HFFc6 (cell line): ENCODE results near the gene ULBP2. TPM values are rescaled to one million over a fixed set of nuclear protein-coding genes. Genes with fewer than 3 reads are reported as not detected.

Experiments used
- DNase-seq: peaks from one replicate; pipeline ENCODE4 v3.0.0-alpha.2; 2018
- H3K27ac Mint-ChIP-seq: 2 replicates; pipeline ENCODE4 v1.8.0; 2020; ENCODE audit warnings: mild to moderate bottlenecking, mixed read lengths
- H3K27me3 Mint-ChIP-seq: 2 replicates; pipeline ENCODE4 v1.8.0; 2021; ENCODE audit warnings: mild to moderate bottlenecking, moderate library complexity, mixed read lengths; ENCODE audit not compliant: insufficient read depth
- H3K36me3 Mint-ChIP-seq: 2 replicates; pipeline ENCODE4 v1.8.0; 2021; ENCODE audit warnings: low read depth, mixed read lengths
- H3K4me1 Mint-ChIP-seq: 2 replicates; pipeline ENCODE4 v1.8.0; 2020; ENCODE audit warnings: low read depth, mixed read lengths
- H3K4me3 Mint-ChIP-seq: 2 replicates; pipeline ENCODE4 v1.8.0; 2020; ENCODE audit warnings: mild to moderate bottlenecking, moderate library complexity, mixed read lengths
- H3K9me3 Mint-ChIP-seq: 2 replicates; pipeline ENCODE4 v1.8.0; 2020; ENCODE audit warnings: mild to moderate bottlenecking, mixed read lengths
- total RNA-seq, 6 experiments: library from RNA; stranded (reverse); fragmentation: NEBNext Ultra II Directional; extraction: Animal tissue kit (Norgen Biotek cat#: 25700); gene quantifications; 2 replicates in 1 of 6; 3 replicates in 5 of 6; pipeline ENCODE4 v1.2.3, GENCODE V29; 2021
- TF ChIP-seq, protein P1 (sequence below): fragments of 200-600 bp; sonication (generic); IDR thresholded peaks from 2 replicates; pipeline ENCODE4 v1.5.0; 2021; ENCODE audit warnings: antibody characterized with exemption, mild to moderate bottlenecking

The ULBP2 gene
- total RNA-seq, 6 experiments from 2014 or later, result 16.2 to 23.2 (median 19.4) TPM

DNA sequence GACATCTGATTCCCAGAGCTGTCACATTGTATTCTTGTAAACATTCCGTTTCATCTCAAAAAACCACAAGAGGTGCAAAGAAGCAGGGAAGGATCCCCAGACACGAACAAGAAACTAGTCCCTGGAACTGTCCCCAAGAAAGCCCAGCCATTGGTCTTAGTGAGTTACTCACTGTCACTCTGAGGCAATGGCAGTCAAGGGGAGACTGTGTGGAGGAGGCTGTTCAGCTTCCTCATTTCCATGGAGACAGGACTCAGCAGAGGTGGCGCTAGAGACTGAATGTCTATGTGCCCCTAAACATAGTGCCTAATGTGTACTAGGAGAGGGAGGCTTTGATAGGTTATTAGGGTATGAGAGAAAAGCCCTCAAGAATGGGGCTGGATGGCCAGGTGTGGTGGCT, 33.0 kb downstream of the ULBP2 start:
- Mint-ChIP-seq H3K4me1 (no peaks in the 10 kb centered on the region), H3K27ac (no peak overlapping the region), H3K36me3 (peaks cover 5% of the 10 kb centered on the region), H3K27me3 (peaks cover 35% of the 10 kb centered on the region), H3K9me3 (no peaks in the 10 kb centered on the region), H3K4me3 (no peak overlapping the region)
- no peak for DNase-seq
- TF ChIP-seq, protein P1, sequence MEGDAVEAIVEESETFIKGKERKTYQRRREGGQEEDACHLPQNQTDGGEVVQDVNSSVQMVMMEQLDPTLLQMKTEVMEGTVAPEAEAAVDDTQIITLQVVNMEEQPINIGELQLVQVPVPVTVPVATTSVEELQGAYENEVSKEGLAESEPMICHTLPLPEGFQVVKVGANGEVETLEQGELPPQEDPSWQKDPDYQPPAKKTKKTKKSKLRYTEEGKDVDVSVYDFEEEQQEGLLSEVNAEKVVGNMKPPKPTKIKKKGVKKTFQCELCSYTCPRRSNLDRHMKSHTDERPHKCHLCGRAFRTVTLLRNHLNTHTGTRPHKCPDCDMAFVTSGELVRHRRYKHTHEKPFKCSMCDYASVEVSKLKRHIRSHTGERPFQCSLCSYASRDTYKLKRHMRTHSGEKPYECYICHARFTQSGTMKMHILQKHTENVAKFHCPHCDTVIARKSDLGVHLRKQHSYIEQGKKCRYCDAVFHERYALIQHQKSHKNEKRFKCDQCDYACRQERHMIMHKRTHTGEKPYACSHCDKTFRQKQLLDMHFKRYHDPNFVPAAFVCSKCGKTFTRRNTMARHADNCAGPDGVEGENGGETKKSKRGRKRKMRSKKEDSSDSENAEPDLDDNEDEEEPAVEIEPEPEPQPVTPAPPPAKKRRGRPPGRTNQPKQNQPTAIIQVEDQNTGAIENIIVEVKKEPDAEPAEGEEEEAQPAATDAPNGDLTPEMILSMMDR, result no peak

DNA sequence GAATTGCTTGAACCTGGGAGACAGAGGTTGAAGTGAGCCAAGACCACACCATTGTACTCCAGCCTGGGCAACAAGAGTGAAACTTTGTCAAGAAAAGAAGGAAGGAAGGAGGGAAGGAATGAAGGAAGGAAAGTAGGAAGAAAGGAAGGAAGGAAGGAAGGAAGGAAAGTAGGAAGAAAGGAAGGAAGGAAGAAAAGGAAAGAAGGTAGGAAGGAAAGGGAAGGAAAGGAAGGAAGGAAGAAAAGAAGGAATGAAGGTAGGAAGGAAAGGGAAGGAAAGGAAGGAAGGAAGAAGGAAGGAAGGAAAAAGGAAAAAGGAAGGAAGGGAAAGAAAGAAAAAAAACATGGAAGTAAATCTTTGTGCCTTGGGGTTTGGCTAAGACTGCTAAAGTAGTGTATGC, 33.6 kb downstream of the ULBP2 start:
- DNase-seq, result no peak
- TF ChIP-seq, protein P1, result no peak

DNA sequence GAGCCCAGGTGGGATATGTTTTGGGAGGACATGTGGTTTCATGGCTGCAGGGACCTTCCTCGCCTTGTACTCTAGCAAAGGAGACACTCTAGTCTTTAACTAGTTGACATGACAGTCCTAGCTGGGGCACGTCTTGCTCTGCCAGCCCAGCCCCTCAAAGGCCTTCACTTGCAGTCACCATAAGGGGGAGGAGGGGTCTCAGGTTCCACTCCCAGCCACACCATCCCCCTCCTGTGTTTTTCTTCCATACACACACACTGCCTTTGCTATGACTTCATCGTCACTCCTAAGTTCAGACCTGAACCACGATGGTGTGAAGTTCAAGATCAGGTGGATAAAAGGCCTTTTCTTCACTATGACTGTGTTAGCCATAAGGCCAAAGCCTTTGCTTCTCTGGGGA, 35.4 kb downstream of the ULBP2 start:
- no peaks in the 10 kb centered on the region; the same call in 1 of the 2 replicates for H3K36me3 Mint-ChIP-seq
- H3K27ac Mint-ChIP-seq, result no peak overlapping the region
- peaks cover 9% of the 10 kb centered on the region for H3K4me1 Mint-ChIP-seq

More for the DNA sequence above, 33.6 kb downstream of the ULBP2 start:
- Mint-ChIP-seq H3K4me1 (no peaks in the 10 kb centered on the region), H3K27me3 (peaks cover 40% of the 10 kb centered on the region), H3K9me3 (no peaks in the 10 kb centered on the region), H3K4me3 (no peak overlapping the region), H3K36me3 (peaks cover 1% of the 10 kb centered on the region), H3K27ac (no peak overlapping the region)

DNA sequence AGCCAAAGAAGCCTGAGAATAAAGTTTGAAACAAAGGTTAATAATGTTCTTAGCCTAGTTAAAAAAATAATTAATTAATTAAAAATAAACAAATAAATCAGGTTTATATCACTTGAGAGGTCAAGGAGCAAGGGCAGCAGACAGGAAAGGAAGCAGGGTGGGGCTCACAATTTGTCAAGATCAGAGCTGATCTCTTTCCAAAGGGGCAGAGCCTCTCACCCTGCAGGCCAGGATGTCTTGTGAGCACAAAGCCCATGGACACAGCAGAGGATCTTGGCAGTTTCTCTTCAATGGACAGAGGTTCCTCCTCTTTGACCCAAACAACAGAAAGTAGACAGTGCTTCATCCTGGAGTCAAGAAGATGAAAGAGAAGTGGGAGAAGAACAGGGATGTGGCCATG, 36.8 kb downstream of the ULBP2 start:
- no peaks in the 10 kb centered on the region for H3K9me3 Mint-ChIP-seq
- no peak for DNase-seq
- no peaks in the 10 kb centered on the region for H3K36me3 Mint-ChIP-seq
- TF ChIP-seq, protein P1, result no peak
- H3K27me3 Mint-ChIP-seq, result peaks cover 53% of the 10 kb centered on the region
- H3K4me1 Mint-ChIP-seq, result peaks cover 9% of the 10 kb centered on the region
- no peak overlapping the region for H3K4me3 Mint-ChIP-seq
- no peak overlapping the region for H3K27ac Mint-ChIP-seq

More for the DNA sequence above, 35.4 kb downstream of the ULBP2 start:
- no peak for DNase-seq
- Mint-ChIP-seq H3K27me3 (peaks cover 47% of the 10 kb centered on the region), H3K9me3 (no peaks in the 10 kb centered on the region), H3K4me3 (no peak overlapping the region)
- TF ChIP-seq, protein P1, result no peak

DNA sequence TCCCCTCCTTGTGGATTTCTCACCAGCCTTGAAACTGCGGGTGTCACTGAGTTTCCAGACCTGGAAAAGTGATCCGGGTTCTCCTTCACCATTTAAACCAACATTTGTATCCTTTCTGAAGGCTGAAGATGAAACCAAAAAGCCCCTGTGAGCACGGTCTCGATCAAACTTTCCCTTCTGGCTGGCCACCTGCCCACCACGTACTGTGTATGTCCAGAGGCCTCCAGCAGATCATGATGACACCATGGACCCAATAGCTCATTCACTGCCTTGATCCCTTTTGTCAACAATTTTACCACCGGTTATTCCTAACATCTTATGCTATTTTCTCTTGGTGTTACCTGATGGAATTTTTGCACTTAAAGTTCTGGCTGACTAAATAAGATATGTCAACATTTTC, 37.5 kb downstream of the ULBP2 start:
- peaks cover 9% of the 10 kb centered on the region for H3K4me1 Mint-ChIP-seq
- no peaks in the 10 kb centered on the region for H3K36me3 Mint-ChIP-seq
- H3K9me3 Mint-ChIP-seq, result no peaks in the 10 kb centered on the region
- no peak overlapping the region for H3K4me3 Mint-ChIP-seq
- H3K27me3 Mint-ChIP-seq, result peaks cover 57% of the 10 kb centered on the region
- no peak overlapping the region for H3K27ac Mint-ChIP-seq
- TF ChIP-seq, protein P1, result no peak
- DNase-seq, result no peak

DNA sequence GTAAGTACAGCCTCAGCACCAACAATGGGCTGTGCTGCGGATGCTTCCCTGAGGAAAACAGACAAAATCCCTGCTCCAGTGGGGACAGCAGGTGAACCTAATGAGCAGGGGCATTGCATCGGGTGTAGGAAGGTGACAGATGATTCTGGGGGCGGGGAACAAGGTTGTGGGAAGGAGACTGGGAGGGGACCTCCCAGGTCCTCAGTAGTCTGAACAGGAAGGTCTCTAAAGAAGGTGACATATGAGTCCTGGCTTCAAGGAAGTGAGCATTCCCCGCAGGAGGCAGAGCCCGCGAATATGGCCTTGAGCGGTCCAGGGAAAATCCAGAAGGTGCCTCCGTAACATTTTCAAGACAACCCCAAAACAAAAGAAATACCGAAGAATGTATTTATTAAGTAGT, 41.3 kb downstream of the ULBP2 start:
- Mint-ChIP-seq H3K9me3 (peaks cover 8% of the 10 kb centered on the region), H3K27me3 (peaks cover 67% of the 10 kb centered on the region)
- TF ChIP-seq, protein P1, result no peak

More for the DNA sequence above, 41.3 kb downstream of the ULBP2 start:
- no peak for DNase-seq
- H3K4me1 Mint-ChIP-seq, result peaks cover 9% of the 10 kb centered on the region
- peaks cover 4% of the 10 kb centered on the region for H3K36me3 Mint-ChIP-seq
- no peak overlapping the region for H3K4me3 Mint-ChIP-seq
- H3K27ac Mint-ChIP-seq, result no peak overlapping the region
